GM13977 (cell line): ENCODE data around the gene OR10R2.

Source experiments
- DNase-seq: peaks from one replicate; pipeline ENCODE4 v3.0.0; 2012; ENCODE audit warnings: low spot score
- in situ Hi-C: fragments of 300-500 bp; cut with MboI; formaldehyde crosslinking; loops from one replicate; pipeline ENCODE4 v1.12.0; 2022; ENCODE audit warnings: low sequenced_read_pairs, low pct_unique_long_range_greater_than_20kb, mixed read lengths, inconsistent platforms; ENCODE audit not compliant: unreplicated experiment
- TF ChIP-seq, protein P1 (sequence below): IDR thresholded peaks from 2 replicates; pipeline ENCODE4 v1.5.1; 2012; ENCODE audit warnings: mild to moderate bottlenecking, control low read depth; ENCODE audit not compliant: insufficient read depth; ENCODE audit errors: extremely low read depth, missing control alignments

Gene OR10R2

DNA sequence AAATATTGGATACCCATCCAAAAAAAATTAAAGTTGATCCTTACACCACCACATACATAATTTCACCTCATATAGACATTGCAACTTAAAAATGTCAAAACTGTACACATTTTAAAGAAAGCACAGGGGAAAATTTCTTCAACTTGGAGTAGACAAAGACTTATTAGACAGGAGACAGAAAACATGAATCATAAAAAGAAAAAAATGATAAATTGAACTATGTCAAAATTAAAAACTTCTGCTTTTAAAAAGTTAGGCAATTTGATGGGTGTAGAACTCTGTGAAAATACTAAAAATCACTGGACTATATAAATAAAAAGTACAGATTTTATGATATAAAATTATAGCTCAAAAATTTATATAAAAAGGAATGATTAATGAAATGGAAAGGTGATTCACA lies 14.8 kb upstream of the OR10R2 start:
- in situ Hi-C loops, result no loop called here
- DNase-seq, result no peak
- TF ChIP-seq, protein P1, sequence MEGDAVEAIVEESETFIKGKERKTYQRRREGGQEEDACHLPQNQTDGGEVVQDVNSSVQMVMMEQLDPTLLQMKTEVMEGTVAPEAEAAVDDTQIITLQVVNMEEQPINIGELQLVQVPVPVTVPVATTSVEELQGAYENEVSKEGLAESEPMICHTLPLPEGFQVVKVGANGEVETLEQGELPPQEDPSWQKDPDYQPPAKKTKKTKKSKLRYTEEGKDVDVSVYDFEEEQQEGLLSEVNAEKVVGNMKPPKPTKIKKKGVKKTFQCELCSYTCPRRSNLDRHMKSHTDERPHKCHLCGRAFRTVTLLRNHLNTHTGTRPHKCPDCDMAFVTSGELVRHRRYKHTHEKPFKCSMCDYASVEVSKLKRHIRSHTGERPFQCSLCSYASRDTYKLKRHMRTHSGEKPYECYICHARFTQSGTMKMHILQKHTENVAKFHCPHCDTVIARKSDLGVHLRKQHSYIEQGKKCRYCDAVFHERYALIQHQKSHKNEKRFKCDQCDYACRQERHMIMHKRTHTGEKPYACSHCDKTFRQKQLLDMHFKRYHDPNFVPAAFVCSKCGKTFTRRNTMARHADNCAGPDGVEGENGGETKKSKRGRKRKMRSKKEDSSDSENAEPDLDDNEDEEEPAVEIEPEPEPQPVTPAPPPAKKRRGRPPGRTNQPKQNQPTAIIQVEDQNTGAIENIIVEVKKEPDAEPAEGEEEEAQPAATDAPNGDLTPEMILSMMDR, result no peak

DNA sequence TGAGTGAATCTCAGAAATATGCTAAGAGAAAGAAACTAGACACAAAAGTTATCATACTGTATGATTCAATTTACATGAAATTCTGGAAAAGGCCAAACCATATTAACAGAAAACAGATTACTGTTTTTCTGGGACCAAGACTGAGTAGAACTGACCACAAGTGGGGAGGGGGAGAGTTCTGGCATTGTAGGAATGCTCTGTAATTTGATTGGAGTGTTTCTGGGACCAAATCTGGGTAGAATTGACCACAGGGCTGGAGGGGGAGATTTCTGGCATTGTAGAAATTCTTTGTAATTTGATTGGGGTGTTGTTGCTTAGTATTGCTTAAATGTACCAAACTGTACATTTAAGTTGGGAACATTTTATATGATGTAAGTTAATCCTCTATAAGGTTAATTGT lies 13.8 kb upstream of the OR10R2 start:
- DNase-seq, result no peak
- TF ChIP-seq, protein P1, result no peak
- in situ Hi-C loops, result no loop called here

DNA sequence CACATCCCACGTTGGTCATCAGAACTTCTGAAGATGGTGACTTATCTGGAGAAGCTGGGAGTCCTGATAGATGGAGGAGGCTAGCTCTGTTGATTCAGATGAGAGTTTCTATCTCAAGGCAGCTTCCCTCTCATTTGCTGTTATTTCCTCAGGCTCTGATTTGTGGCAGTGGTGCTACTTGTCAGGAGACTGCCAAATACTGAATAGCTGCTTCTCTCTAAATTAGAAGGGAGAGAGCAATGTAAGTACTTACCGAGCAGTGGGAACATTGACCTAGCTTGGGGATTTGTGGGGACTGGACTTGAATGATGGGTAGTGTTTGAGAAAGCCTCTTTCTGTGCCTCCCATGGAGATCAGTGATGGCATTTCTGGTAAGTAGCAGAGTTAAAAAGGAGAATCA lies 10.5 kb upstream of the OR10R2 start, which contains the start of gene OR10K1:
Gene OR10K1, plus strand, starts transcription at position 301 of the 400 bp plus-strand sequence. CDS start 3,728 bp downstream, outside the sequence.
- TF ChIP-seq, protein P1, result no peak
- DNase-seq, result no peak
- in situ Hi-C loops, result no loop called here

DNA sequence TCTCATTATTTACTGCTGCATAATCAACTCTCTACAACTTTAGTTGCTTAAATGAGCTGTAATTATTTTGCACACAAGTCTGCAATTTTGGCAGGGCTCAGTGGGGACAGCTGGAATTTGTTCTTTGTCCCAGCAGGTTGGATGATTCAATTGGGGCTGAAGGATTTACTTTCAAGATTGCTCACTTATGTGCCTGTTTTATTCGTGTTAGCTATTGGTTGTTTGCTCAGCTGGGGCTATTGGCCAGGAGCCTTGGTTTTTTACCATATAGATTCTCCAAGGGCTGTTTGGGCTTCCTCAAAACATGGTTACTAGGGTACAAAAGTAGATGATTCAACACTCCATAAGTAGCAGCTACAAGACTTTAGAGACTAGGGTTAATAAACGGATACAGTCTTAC lies 13.4 kb downstream of the OR10R2 start:
- TF ChIP-seq, protein P1, result no peak
- no peak for DNase-seq
- in situ Hi-C loops, result loop anchor here (25.0 kb wide), 1 partner anchor 273 kb away; no protein-coding TSS in a partner anchor

DNA sequence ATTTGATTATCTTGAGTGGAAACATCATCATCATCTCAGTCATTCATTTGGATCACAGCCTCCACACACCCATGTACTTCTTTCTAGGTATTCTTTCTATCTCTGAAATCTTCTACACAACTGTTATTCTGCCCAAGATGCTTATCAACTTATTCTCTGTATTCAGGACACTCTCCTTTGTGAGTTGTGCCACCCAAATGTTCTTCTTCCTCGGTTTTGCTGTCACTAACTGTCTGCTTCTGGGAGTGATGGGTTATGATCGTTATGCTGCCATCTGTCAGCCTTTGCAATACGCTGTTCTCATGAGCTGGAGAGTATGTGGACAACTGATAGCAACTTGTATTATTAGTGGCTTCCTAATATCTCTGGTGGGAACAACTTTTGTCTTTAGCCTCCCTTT lies 19.3 kb downstream of the OR10R2 start:
- in situ Hi-C loops, result loop anchor here (25.0 kb wide), 1 partner anchor 279 kb away; no protein-coding TSS in a partner anchor
- TF ChIP-seq, protein P1, result peak; percentile 1
- DNase-seq, result no peak

DNA sequence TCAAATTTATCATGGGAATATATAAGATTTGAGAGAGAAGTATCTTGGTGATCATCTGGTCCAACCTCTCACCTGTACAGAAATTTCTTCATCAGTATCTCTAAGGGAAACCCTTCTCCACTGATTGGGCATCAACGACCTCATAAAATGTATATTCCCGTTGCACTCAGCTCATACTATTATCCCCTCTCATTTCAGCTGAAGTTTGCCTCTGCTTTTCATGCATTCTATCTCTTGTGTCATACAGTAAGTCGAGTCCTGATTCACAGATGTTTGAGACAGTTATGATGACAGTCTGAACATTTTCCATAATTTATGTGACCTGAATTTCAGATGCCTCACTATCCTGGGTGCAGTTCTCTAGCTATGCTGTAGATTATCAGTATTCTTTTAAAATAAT lies 21.0 kb downstream of the OR10R2 start:
- no peak for DNase-seq
- in situ Hi-C loops, result loop anchor here (25.0 kb wide), 1 partner anchor 281 kb away; no protein-coding TSS in a partner anchor

More for the DNA sequence above, 21.0 kb downstream of the OR10R2 start:
- TF ChIP-seq, protein P1, result no peak
